Uterus (tissue), 4 donors: Measurements from ENCODE around the gene MLX. TPM values are rescaled to one million over a fixed set of nuclear protein-coding genes. Genes with fewer than 3 reads are reported as not detected.
A peak's percentile ranks its signal among the peaks of the same experiment; 100 is the strongest.
"Not testable (repeated sequence)": the region's sequence is repeated elsewhere in the genome, so short reads cannot be mapped to it uniquely, and the experiment has no call there.

Experiments used
- DNase-seq, 2 donors: peaks; one replicate each; pipeline ENCODE4 v3.0.0-alpha.2; 2019 to 2020
- H3K27ac ChIP-seq, 2 donors: fragments of 200-600 bp; sonication (generic); 1 replicate in 1 of 2; 2 replicates in 1 of 2; pipeline ENCODE4 v1.5.1; 2016 to 2018
- H3K27me3 ChIP-seq, 2 donors: fragments of 200-600 bp; sonication (generic); one replicate each; pipeline ENCODE4 v1.5.1; 2018 to 2019; ENCODE audit warnings: control low read depth in 1 of 2
- H3K36me3 ChIP-seq, 2 donors: fragments of 200-600 bp; sonication (generic); one replicate each; pipeline ENCODE4 v1.5.1; 2019; ENCODE audit warnings: control low read depth in 1 of 2
- H3K4me1 ChIP-seq, 2 donors: fragments of 200-600 bp; sonication (generic); one replicate each; pipeline ENCODE4 v1.5.1; 2018 to 2019; ENCODE audit warnings: control low read depth in 1 of 2
- H3K4me3 ChIP-seq, 2 donors: fragments of 200-600 bp; sonication (generic); 1 replicate in 1 of 2; 2 replicates in 1 of 2; pipeline ENCODE4 v1.5.1; 2018 to 2019; ENCODE audit warnings: mild to moderate bottlenecking in 1 of 2
- H3K9me3 ChIP-seq, 2 donors: fragments of 200-600 bp; sonication (generic); one replicate each; pipeline ENCODE4 v1.5.1; 2019; ENCODE audit warnings: control low read depth in 1 of 2
- POLR2A ChIP-seq, 2 donors: fragments of 450-650 bp; IDR thresholded peaks; one replicate each; pipeline ENCODE4 v1.6.1; 2016; ENCODE audit warnings: antibody characterized with exemption in 2 of 2, mild to moderate bottlenecking in 1 of 2, moderate library complexity in 1 of 2
- intact Hi-C: fragments of 100-400 bp; cut with DNase I; formaldehyde crosslinking; loops from one replicate; pipeline ENCODE4 v1.15.1; 2023; ENCODE audit warnings: low total_unique reads
- total RNA-seq, 4 donors: library from RNA; depleted of rRNA in 3 of 4; stranded (reverse); fragments of >200 nt in 3 of 4; gene quantifications; one replicate each; pipeline versions ENCODE4 v1.1.0 to v1.2.4, GENCODE V29; 2014 to 2023
- TF ChIP-seq, protein P1 (sequence below), 4 experiments: fragments of 200-600 bp in 2 of 4; fragments of 450-650 bp in 2 of 4; sonication (generic) in 2 of 4; IDR thresholded peaks; one replicate each; pipeline ENCODE4 v1.5.1; 2016 to 2019; ENCODE audit warnings: antibody characterized with exemption in 4 of 4, mild to moderate bottlenecking in 2 of 4, moderate library complexity in 1 of 4
- donor health status: DM: yes; HTN: yes; CAD: no.

Gene MLX
- total RNA-seq, 4 donors from 2014 or later = 6.9 to 50.0 (median 35.1) TPM

DNA sequence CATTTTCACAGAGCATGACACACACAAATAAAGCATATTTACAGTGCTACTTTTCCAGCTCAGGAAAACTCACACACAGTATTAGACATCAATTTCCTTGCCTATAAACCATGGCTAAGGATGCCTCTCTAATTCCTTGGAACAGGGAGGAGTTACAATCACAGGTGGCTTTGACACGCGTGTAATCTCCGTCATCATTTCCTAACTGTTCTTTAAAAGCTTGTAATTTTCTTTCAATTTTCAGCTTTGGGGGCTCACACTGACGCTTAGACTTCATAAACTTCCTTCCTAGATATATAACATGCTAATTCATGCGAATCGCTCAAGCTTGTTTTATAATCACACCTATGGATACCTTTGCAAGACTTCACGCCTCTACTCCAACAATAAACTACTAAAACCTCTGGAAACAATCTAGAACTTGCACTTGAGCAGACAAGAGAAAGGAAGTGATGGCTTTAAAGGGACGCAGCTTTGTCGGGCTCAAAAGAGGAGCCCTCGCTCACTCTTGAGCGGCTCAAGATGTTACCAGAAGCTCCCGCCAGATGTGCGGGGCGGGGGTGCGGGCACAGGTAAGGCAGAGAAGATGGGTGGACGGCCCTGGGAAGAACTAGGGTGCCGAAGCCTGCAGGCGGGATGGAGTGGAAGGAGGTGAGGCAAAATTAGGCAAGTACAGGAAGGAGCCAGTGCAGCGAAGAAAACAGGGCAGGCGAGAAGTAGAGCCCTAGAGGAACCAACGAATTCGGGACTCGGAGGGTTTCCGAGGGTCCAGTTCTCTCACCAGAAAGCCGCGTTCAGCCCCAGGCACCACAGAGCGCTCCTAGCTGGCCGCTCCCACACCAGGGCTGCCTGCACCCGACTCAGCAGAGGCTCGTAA is 41.6 kb downstream of the MLX start:
- intact Hi-C loops = no loop called here
- H3K27me3 ChIP-seq = no peaks in the 10 kb centered on the region
- H3K36me3 ChIP-seq = no peaks in the 10 kb centered on the region
- peaks cover 5 to 7% of the 10 kb centered on the region in 2 donors for H3K4me1 ChIP-seq
- H3K9me3 ChIP-seq = no peaks in the 10 kb centered on the region
- H3K4me3 ChIP-seq = peak overlapping the region; percentile 89 to 97
- peak overlapping the region; percentile 91 to 96 for H3K27ac ChIP-seq
- TF ChIP-seq POLR2A (IDR thresholded peaks at IDR 0.05) = no peak
- TF ChIP-seq, protein P1, sequence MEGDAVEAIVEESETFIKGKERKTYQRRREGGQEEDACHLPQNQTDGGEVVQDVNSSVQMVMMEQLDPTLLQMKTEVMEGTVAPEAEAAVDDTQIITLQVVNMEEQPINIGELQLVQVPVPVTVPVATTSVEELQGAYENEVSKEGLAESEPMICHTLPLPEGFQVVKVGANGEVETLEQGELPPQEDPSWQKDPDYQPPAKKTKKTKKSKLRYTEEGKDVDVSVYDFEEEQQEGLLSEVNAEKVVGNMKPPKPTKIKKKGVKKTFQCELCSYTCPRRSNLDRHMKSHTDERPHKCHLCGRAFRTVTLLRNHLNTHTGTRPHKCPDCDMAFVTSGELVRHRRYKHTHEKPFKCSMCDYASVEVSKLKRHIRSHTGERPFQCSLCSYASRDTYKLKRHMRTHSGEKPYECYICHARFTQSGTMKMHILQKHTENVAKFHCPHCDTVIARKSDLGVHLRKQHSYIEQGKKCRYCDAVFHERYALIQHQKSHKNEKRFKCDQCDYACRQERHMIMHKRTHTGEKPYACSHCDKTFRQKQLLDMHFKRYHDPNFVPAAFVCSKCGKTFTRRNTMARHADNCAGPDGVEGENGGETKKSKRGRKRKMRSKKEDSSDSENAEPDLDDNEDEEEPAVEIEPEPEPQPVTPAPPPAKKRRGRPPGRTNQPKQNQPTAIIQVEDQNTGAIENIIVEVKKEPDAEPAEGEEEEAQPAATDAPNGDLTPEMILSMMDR (IDR thresholded peaks at IDR 0.05) = peak in 1 of 4 experiments; percentile 23
- DNase-seq = no peak

DNA sequence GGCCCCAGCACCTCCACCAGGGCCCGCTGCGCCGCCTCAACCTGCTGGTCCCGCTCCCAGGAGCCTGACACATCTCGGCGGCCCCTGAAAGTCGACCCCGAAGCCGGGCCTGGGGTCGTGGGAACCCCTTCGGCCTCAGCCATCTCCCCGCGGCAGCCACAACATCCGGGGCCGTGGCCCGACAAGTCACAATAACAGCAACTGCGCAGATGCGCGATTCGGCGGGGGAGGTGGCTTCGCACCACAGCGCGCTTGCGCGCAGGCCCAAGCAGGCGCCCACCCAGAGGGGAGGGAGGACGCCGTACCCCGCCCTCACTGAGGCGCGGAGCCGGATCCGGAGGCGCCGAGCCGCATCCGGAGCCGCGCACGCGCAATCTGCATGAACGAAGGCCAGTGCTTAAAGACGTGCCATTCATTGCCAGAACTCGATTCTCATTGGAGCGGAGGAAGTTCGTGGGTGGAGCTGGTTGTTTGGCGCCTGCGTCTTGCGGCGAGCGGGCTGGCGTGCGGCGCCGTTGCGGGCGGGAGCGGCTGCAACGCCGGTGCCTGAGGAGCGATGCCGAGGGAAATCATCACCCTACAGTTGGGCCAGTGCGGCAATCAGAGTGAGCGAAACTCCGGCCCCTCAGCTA is 42.4 kb downstream of the MLX start, which contains the start of the genes RETREG3 and TUBG1:
Gene RETREG3, minus strand, starts transcription at position 193 of the 632 bp plus-strand sequence. Its CDS starts 50 bp downstream, at position 143.
Gene TUBG1, plus strand, starts transcription at position 502 of the 632 bp plus-strand sequence. Its CDS starts 55 bp downstream, at position 557.
- Histone ChIP-seq H3K27ac (peak within 1 kb of the TSS; percentile 91 to 96), H3K4me3 (peak within 1 kb of the TSS; percentile 89 to 97), H3K9me3 (no peaks in the 10 kb centered on the region), H3K36me3 (no peaks in the 10 kb centered on the region), H3K4me1 (peaks cover 5 to 7% of the 10 kb centered on the region in 2 donors), H3K27me3 (no peaks in the 10 kb centered on the region)
- peak; percentile 86 to 90 for TF ChIP-seq POLR2A (IDR thresholded peaks at IDR 0.05)
- TF ChIP-seq, protein P1 (IDR thresholded peaks at IDR 0.05) = peak in 3 of 4 experiments; percentile 42 to 69 (median 55)
- DNase-seq = peak; percentile 98 to 99
- intact Hi-C loops = no loop called here

DNA sequence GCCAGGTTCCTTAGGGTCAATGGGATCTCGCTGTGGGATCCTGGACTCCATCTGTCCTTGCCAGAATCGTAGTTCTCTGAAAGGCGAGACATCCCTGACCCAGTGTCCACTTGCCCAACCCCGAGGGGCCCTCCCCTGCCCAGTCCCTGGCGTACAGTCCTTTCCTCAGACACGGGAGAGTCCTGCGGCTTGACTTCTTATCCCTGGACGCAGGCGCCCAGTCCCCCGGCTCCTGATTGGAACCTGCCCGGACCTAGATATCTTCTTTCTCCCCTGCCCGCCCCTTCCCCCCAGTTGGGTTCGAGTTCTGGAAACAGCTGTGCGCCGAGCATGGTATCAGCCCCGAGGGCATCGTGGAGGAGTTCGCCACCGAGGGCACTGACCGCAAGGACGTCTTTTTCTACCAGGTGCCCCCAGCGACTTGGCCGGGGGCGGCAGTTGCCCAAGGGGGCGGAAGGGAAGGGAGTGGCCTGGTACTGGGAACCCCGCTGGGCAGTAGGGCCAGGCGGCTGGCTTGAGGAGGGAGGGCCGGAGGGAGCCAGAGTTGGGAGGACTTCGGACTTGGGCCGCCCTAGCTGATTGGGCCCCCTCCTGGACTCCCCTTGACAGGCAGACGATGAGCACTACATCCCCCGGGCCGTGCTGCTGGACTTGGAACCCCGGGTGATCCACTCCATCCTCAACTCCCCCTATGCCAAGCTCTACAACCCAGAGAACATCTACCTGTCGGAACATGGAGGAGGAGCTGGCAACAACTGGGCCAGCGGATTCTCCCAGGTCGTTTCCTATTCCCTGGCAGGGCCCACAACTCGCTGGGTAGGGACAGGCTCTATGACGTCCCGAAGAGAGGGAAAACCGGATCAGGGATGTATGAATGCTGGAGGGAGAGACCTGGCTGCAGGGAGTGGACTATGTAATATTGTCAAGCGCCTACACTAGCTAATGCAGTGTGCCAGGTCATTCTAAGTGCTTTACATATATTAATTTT is 43.2 kb downstream of the MLX start:
- H3K36me3 ChIP-seq, H3K4me1 ChIP-seq, DNase-seq, H3K27me3 ChIP-seq, H3K9me3 ChIP-seq, intact Hi-C loops: not testable (repeated sequence)
- Histone ChIP-seq H3K4me3 (peak overlapping the region; percentile 89 to 97), H3K27ac (peak overlapping the region; percentile 65 to 77)

DNA sequence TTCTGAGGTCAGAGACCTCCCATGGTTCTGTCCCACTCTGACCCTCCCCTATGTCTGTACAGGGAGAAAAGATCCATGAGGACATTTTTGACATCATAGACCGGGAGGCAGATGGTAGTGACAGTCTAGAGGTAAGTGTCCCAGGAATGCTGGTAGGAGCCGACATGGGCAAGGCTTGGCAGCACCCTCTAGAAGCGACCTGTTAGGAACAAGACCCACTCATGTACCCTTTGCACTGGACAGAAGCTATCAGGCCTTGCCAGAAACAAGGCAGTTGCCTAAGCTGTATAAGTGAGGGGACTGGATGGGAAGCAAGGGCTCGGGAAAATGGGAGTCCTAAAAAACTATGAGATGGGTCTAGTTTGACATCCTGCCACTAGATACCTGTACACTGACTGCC is 45.1 kb downstream of the MLX start:
- no peak for DNase-seq
- Histone ChIP-seq H3K9me3 (no peaks in the 10 kb centered on the region), H3K4me1 (peaks cover 0 to 3% of the 10 kb centered on the region in 2 donors), H3K27me3 (no peaks in the 10 kb centered on the region), H3K27ac (no peak overlapping the region), H3K36me3 (no peaks in the 10 kb centered on the region), H3K4me3 (no peak overlapping the region)
- TF ChIP-seq POLR2A (IDR thresholded peaks at IDR 0.05) = no peak
- TF ChIP-seq, protein P1 (IDR thresholded peaks at IDR 0.05) = no peak
- intact Hi-C loops = no loop called here

GRCh38 chr17:42613699-42614295 is 46.9 kb downstream of the MLX start:
- Histone ChIP-seq H3K27ac (no peak overlapping the region), H3K36me3 (no peaks in the 10 kb centered on the region), H3K9me3 (no peaks in the 10 kb centered on the region), H3K4me1 (no peaks in the 10 kb centered on the region), H3K4me3 (no peak overlapping the region), H3K27me3 (no peaks in the 10 kb centered on the region)
- intact Hi-C loops = no loop called here
- DNase-seq = no peak
- TF ChIP-seq, protein P1 (IDR thresholded peaks at IDR 0.05) = no peak
- no peak for TF ChIP-seq POLR2A (IDR thresholded peaks at IDR 0.05)
